ENCODE measurements around the gene ADAMTSL1. TPM values are rescaled to one million over a fixed set of nuclear protein-coding genes. Genes with fewer than 3 reads are reported as not detected.

The ADAMTSL1 gene
- total and polyA plus RNA-seq, 2 experiments from 2014 or later: 2.3 to 5.0 TPM

GRCh38 chr9:18721267-18721994 lies 247.5 kb downstream of the ADAMTSL1 start:
- Mint-ChIP-seq H3K27me3 (ENCODE audit: insufficient read depth, low read depth, poor library complexity) (no peaks in the 10 kb centered on the region), H3K27ac (no peak overlapping the region), H3K4me1 (no peaks in the 10 kb centered on the region), H3K36me3 (ENCODE audit: low read depth) (no peaks in the 10 kb centered on the region), H3K9me3 (no peaks in the 10 kb centered on the region), H3K4me3 (no peak overlapping the region)
- H3K79me2 ChIP-seq (replicated peaks; ENCODE audit: insufficient read depth): no peaks in the 10 kb centered on the region
- DNase-seq (ENCODE audit: low spot score): no peak
- H3K4me1 ChIP-seq (ENCODE audit: insufficient read depth): no peaks in the 10 kb centered on the region
- H3K9me2 ChIP-seq (ENCODE audit: insufficient read depth): no peaks in the 10 kb centered on the region
- no peak overlapping the region for H2AFZ ChIP-seq
- H3F3A ChIP-seq (replicated peaks; ENCODE audit: low read depth): no peaks in the 10 kb centered on the region
- no peak overlapping the region for H3K4me3 ChIP-seq
- no peak overlapping the region for H3K4me2 ChIP-seq
- no peaks in the 10 kb centered on the region for H3K27me3 ChIP-seq (ENCODE audit: insufficient read depth)
- no peaks in the 10 kb centered on the region for H3K36me3 ChIP-seq (ENCODE audit: insufficient read depth)
- ATAC-seq: no peak
- H4K20me1 ChIP-seq (replicated peaks; ENCODE audit: insufficient read depth): no peaks in the 10 kb centered on the region
- no peak overlapping the region for H3K27ac ChIP-seq (ENCODE audit: low read depth)
- no peak for TF ChIP-seq STAT1 (IDR thresholded peaks at IDR 0.05; ENCODE audit: unreplicated experiment)
- TF ChIP-seq, protein P1, sequence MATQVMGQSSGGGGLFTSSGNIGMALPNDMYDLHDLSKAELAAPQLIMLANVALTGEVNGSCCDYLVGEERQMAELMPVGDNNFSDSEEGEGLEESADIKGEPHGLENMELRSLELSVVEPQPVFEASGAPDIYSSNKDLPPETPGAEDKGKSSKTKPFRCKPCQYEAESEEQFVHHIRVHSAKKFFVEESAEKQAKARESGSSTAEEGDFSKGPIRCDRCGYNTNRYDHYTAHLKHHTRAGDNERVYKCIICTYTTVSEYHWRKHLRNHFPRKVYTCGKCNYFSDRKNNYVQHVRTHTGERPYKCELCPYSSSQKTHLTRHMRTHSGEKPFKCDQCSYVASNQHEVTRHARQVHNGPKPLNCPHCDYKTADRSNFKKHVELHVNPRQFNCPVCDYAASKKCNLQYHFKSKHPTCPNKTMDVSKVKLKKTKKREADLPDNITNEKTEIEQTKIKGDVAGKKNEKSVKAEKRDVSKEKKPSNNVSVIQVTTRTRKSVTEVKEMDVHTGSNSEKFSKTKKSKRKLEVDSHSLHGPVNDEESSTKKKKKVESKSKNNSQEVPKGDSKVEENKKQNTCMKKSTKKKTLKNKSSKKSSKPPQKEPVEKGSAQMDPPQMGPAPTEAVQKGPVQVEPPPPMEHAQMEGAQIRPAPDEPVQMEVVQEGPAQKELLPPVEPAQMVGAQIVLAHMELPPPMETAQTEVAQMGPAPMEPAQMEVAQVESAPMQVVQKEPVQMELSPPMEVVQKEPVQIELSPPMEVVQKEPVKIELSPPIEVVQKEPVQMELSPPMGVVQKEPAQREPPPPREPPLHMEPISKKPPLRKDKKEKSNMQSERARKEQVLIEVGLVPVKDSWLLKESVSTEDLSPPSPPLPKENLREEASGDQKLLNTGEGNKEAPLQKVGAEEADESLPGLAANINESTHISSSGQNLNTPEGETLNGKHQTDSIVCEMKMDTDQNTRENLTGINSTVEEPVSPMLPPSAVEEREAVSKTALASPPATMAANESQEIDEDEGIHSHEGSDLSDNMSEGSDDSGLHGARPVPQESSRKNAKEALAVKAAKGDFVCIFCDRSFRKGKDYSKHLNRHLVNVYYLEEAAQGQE (IDR thresholded peaks at IDR 0.05; ENCODE audit: unreplicated experiment): no peak
- TF ChIP-seq NANOG (IDR thresholded peaks at IDR 0.05; ENCODE audit: borderline replicate concordance): no peak
- no peak for TF ChIP-seq ZNF331 (CRISPR knock-in tag; IDR thresholded peaks at IDR 0.05; ENCODE audit: low read depth)
- TF ChIP-seq CTCF (conservative IDR thresholded peaks at IDR 0.05; ENCODE audit: low read depth in 2 of 2): no peak
- TF ChIP-seq JUNB (IDR thresholded peaks at IDR 0.05; ENCODE audit: unreplicated experiment): no peak
- no peak for TF ChIP-seq CREB1 (CRISPR knock-in tag; IDR thresholded peaks at IDR 0.05; ENCODE audit: low read depth)
- TF ChIP-seq, protein P2, sequence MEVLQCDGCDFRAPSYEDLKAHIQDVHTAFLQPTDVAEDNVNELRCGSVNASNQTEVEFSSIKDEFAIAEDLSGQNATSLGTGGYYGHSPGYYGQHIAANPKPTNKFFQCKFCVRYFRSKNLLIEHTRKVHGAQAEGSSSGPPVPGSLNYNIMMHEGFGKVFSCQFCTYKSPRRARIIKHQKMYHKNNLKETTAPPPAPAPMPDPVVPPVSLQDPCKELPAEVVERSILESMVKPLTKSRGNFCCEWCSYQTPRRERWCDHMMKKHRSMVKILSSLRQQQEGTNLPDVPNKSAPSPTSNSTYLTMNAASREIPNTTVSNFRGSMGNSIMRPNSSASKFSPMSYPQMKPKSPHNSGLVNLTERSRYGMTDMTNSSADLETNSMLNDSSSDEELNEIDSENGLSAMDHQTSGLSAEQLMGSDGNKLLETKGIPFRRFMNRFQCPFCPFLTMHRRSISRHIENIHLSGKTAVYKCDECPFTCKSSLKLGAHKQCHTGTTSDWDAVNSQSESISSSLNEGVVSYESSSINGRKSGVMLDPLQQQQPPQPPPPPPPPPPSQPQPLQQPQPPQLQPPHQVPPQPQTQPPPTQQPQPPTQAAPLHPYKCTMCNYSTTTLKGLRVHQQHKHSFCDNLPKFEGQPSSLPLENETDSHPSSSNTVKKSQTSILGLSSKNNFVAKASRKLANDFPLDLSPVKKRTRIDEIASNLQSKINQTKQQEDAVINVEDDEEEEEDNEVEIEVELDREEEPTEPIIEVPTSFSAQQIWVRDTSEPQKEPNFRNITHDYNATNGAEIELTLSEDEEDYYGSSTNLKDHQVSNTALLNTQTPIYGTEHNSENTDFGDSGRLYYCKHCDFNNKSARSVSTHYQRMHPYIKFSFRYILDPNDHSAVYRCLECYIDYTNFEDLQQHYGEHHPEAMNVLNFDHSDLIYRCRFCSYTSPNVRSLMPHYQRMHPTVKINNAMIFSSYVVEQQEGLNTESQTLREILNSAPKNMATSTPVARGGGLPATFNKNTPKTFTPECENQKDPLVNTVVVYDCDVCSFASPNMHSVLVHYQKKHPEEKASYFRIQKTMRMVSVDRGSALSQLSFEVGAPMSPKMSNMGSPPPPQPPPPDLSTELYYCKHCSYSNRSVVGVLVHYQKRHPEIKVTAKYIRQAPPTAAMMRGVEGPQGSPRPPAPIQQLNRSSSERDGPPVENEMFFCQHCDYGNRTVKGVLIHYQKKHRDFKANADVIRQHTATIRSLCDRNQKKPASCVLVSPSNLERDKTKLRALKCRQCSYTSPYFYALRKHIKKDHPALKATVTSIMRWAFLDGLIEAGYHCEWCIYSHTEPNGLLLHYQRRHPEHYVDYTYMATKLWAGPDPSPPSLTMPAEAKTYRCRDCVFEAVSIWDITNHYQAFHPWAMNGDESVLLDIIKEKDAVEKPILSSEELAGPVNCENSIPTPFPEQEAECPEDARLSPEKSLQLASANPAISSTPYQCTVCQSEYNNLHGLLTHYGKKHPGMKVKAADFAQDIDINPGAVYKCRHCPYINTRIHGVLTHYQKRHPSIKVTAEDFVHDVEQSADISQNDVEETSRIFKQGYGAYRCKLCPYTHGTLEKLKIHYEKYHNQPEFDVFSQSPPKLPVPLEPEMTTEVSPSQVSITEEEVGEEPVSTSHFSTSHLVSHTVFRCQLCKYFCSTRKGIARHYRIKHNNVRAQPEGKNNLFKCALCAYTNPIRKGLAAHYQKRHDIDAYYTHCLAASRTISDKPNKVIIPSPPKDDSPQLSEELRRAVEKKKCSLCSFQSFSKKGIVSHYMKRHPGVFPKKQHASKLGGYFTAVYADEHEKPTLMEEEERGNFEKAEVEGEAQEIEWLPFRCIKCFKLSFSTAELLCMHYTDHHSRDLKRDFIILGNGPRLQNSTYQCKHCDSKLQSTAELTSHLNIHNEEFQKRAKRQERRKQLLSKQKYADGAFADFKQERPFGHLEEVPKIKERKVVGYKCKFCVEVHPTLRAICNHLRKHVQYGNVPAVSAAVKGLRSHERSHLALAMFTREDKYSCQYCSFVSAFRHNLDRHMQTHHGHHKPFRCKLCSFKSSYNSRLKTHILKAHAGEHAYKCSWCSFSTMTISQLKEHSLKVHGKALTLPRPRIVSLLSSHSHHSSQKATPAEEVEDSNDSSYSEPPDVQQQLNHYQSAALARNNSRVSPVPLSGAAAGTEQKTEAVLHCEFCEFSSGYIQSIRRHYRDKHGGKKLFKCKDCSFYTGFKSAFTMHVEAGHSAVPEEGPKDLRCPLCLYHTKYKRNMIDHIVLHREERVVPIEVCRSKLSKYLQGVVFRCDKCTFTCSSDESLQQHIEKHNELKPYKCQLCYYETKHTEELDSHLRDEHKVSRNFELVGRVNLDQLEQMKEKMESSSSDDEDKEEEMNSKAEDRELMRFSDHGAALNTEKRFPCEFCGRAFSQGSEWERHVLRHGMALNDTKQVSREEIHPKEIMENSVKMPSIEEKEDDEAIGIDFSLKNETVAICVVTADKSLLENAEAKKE (CRISPR knock-in tag; IDR thresholded peaks at IDR 0.05): no peak
- TF ChIP-seq, protein P3, sequence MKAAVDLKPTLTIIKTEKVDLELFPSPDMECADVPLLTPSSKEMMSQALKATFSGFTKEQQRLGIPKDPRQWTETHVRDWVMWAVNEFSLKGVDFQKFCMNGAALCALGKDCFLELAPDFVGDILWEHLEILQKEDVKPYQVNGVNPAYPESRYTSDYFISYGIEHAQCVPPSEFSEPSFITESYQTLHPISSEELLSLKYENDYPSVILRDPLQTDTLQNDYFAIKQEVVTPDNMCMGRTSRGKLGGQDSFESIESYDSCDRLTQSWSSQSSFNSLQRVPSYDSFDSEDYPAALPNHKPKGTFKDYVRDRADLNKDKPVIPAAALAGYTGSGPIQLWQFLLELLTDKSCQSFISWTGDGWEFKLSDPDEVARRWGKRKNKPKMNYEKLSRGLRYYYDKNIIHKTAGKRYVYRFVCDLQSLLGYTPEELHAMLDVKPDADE (IDR thresholded peaks at IDR 0.05): no peak
- no peak for TF ChIP-seq EZH2phosphoT487 (IDR thresholded peaks at IDR 0.05; ENCODE audit: unreplicated experiment)
- TF ChIP-seq EZH2 (IDR thresholded peaks at IDR 0.05; ENCODE audit: low read depth, unreplicated experiment): no peak
- TF ChIP-seq ZNF114 (CRISPR knock-in tag; IDR thresholded peaks at IDR 0.05): no peak
- TF ChIP-seq POLR2AphosphoS5 (IDR thresholded peaks at IDR 0.05; ENCODE audit: low read depth): no peak
